Measurements from ENCODE around the gene SFMBT1. TPM values are rescaled to one million over a fixed set of nuclear protein-coding genes. Genes with fewer than 3 reads are reported as not detected.

Gene SFMBT1
- total and polyA plus RNA-seq, 2 of the 8 experiments (the other 6 are each of a cell fraction or from before 2014, with no cell fraction given): 8.1 to 16.8 TPM

DNA sequence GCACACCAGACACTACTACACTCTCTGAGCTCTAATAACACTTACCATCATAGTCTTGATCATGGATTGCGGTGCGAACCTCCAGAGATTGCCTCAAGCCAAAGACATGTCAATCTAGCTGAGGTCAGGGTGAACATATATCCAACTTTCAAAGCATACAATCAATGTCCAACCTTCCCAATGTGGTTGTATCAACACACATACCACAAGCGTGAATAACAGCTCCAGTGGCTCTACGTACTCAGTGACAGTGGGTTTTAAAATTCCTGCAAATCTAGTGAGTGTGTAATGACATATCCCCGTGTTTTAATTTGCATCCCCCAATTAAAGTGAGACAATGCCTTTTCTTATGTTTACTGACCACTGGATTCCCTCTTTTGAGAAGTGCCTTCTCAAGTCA lies 29.6 kb downstream of the SFMBT1 start:
- no peak overlapping the region for H2AK5ac ChIP-seq (ENCODE audit: low read depth, low read length)
- FAIRE-seq: no peak
- no peak overlapping the region for H3K18ac ChIP-seq (ENCODE audit: extremely low read depth, low read length)
- no peaks in the 10 kb centered on the region for H3K23me2 ChIP-seq (ENCODE audit: low read depth, low read length)
- no peak overlapping the region for H2BK20ac ChIP-seq (ENCODE audit: low read length)
- no peak overlapping the region for H3K23ac ChIP-seq (ENCODE audit: insufficient read length)
- no peak overlapping the region for H4K5ac ChIP-seq (ENCODE audit: insufficient read length, low read depth, low read length)
- POLR2A ChIA-PET (ENCODE audit: partially characterized antibody): interaction anchor here (1.2 kb wide), 1 partner anchor 9 kb away, joined by 3 read pairs; no protein-coding TSS in a partner anchor
- peaks cover 4% of the 10 kb centered on the region; the same call in 1 of the 2 replicates for H3K79me1 ChIP-seq (ENCODE audit: low read depth, low read length)
- no peaks in the 10 kb centered on the region for H3K9me3 ChIP-seq (ENCODE audit: insufficient read depth in 2 of 2, low read depth in 1 of 2, low read length in 1 of 2)
- no peak overlapping the region for H3K4me3 ChIP-seq (ENCODE audit: extremely low read depth in 1 of 4, insufficient read depth in 2 of 4, low read depth in 3 of 4, low read length in 4 of 4)
- WGBS, 2 experiments (ENCODE audit: extremely low coverage in 1 of 2, insufficient coverage in 1 of 2, insufficient read length in 1 of 2, insufficient replicate concordance in 2 of 2, low coverage in 1 of 2, low lambda C conversion rate in 2 of 2, missing lambda C conversion rate in 1 of 2): 73% methylated on average over 5 of the region's 5 CpGs; no CpG with 5 or more reads in 1 of the 2 experiments
- no peak overlapping the region for H3K14ac ChIP-seq (ENCODE audit: insufficient read length)
- H3K4me2 ChIP-seq (ENCODE audit: insufficient read depth in 1 of 2, low read depth in 2 of 2, low read length in 2 of 2): peak overlapping the region in 1 of 2 experiments; percentile 22; a peak in 1 of 4 replicates
- H2AFZ ChIP-seq (ENCODE audit: low read length): no peak overlapping the region
- H3K27ac ChIP-seq (ENCODE audit: low read depth, low read length): no peak overlapping the region
- no peak overlapping the region for H3K9ac ChIP-seq (replicated peaks in 1 of 4; ENCODE audit: extremely low read depth in 1 of 4, low read depth in 3 of 4, low read length in 3 of 4)
- no peak overlapping the region for H2BK120ac ChIP-seq (replicated peaks; ENCODE audit: low read depth, low read length)
- H4K91ac ChIP-seq (replicated peaks; ENCODE audit: insufficient read length, low read length): no peak overlapping the region
- peak overlapping the region; percentile 45 for H2BK12ac ChIP-seq (ENCODE audit: low read depth, low read length)
- H2BK15ac ChIP-seq (ENCODE audit: low read length): 0 out of 2 replicates have a peak overlapping the region, but pooled peaks have one; percentile 7
- no peak overlapping the region for H3K4ac ChIP-seq (replicated peaks; ENCODE audit: insufficient read length, low read depth, low read length)
- no peak overlapping the region for H3K56ac ChIP-seq (replicated peaks; ENCODE audit: insufficient read length, low read depth, low read length)
- no peak for TF ChIP-seq POLR2AphosphoS5 (IDR thresholded peaks at IDR 0.05; ENCODE audit: low read depth, low read length)
- peaks cover 0 to 15% of the 10 kb centered on the region in 2 experiments; a peak in 2 of 4 replicates for H3K79me2 ChIP-seq (ENCODE audit: control insufficient read depth in 1 of 2, insufficient read depth in 2 of 2, low read length in 2 of 2)
- no peaks in the 10 kb centered on the region for H3K27me3 ChIP-seq (replicated peaks in 1 of 4; ENCODE audit: control insufficient read depth in 3 of 4, extremely low read depth in 1 of 4, insufficient read depth in 3 of 4, low read length in 3 of 4)
- DNase-seq (ENCODE audit: low read depth in 1 of 2, low spot score in 2 of 2): no peak
- no peaks in the 10 kb centered on the region for H4K20me1 ChIP-seq (replicated peaks in 1 of 2; ENCODE audit: control insufficient read depth in 1 of 2, insufficient read depth in 2 of 2, low read length in 2 of 2)
- no peak overlapping the region; the same call in 1 of the 2 replicates for H2BK5ac ChIP-seq (ENCODE audit: low read depth, low read length)
- H4K8ac ChIP-seq (ENCODE audit: extremely low read depth, insufficient read depth, low read length): no peak overlapping the region
- peaks cover 0 to 9% (median 5%) of the 10 kb centered on the region in 4 experiments; a peak in 5 of 7 replicates for H3K4me1 ChIP-seq (replicated peaks in 1 of 4; ENCODE audit: control insufficient read depth in 3 of 4, insufficient read depth in 4 of 4, low read length in 3 of 4)
- CTCF ChIA-PET (ENCODE audit: partially characterized antibody): interaction anchor here (1.8 kb wide), 1 partner anchor 10 kb away, joined by 5 read pairs; no protein-coding TSS in a partner anchor
- H3K36me3 ChIP-seq (ENCODE audit: control insufficient read depth in 2 of 4, insufficient read depth in 4 of 4, low read length in 3 of 4): no peaks in the 10 kb centered on the region
